ENCODE results near the gene GABRR2.

The GABRR2 gene

GRCh38 chr6:89290401-89291155, 24.5 kb downstream of the GABRR2 start:
- no peak for DNase-seq (ENCODE audit: low spot score)

GRCh38 chr6:89289710-89290109, 25.4 kb downstream of the GABRR2 start:
- DNase-seq (ENCODE audit: low spot score) = no peak

- no peak for DNase-seq (ENCODE audit: low spot score)
Measured at GRCh38 chr6:89287351-89288028, 27.6 kb downstream of the GABRR2 start.

- no peak for DNase-seq (ENCODE audit: low spot score)
Measured at GRCh38 chr6:89286516-89286915, 28.6 kb downstream of the GABRR2 start.

GRCh38 chr6:89284963-89285735, 29.9 kb downstream of the GABRR2 start:
- DNase-seq (ENCODE audit: low spot score) = no peak

GRCh38 chr6:89284081-89284480, 31.0 kb downstream of the GABRR2 start:
- DNase-seq (ENCODE audit: low spot score) = no peak

GRCh38 chr6:89282749-89283148, 32.4 kb downstream of the GABRR2 start:
- no peak for DNase-seq (ENCODE audit: low spot score)

GRCh38 chr6:89281779-89282246, 33.3 kb downstream of the GABRR2 start:
- DNase-seq (ENCODE audit: low spot score) = peak; percentile 93

GRCh38 chr6:89278956-89279355, 36.1 kb downstream of the GABRR2 start:
- no peak for DNase-seq (ENCODE audit: low spot score)

- DNase-seq (ENCODE audit: low spot score) = no peak
Measured at GRCh38 chr6:89275900-89276299, 39.2 kb downstream of the GABRR2 start.

- no peak for DNase-seq (ENCODE audit: low spot score)
Measured at GRCh38 chr6:89273816-89274215, 41.3 kb downstream of the GABRR2 start.

- DNase-seq (ENCODE audit: low spot score) = no peak
Measured at GRCh38 chr6:89272596-89272995, 42.5 kb downstream of the GABRR2 start.

GRCh38 chr6:89270951-89271721, 44.0 kb downstream of the GABRR2 start:
- DNase-seq (ENCODE audit: low spot score) = no peak

- no peak for DNase-seq (ENCODE audit: low spot score)
Measured at GRCh38 chr6:89269981-89270380, 45.1 kb downstream of the GABRR2 start.

GRCh38 chr6:89269252-89269651, 45.8 kb downstream of the GABRR2 start:
- DNase-seq (ENCODE audit: low spot score) = no peak

- no peak for DNase-seq (ENCODE audit: low spot score)
Measured at GRCh38 chr6:89268776-89269175, 46.3 kb downstream of the GABRR2 start.

GRCh38 chr6:89267918-89268317, 47.2 kb downstream of the GABRR2 start:
- DNase-seq (ENCODE audit: low spot score) = no peak

- DNase-seq (ENCODE audit: low spot score) = no peak
Measured at GRCh38 chr6:89264296-89264695, 50.8 kb downstream of the GABRR2 start.

- DNase-seq (ENCODE audit: low spot score) = no peak
Measured at GRCh38 chr6:89260832-89261231, 54.3 kb downstream of the GABRR2 start.

GRCh38 chr6:89260310-89260709, 54.8 kb downstream of the GABRR2 start:
- DNase-seq (ENCODE audit: low spot score) = peak; percentile 32

- no peak for DNase-seq (ENCODE audit: low spot score)
Measured at GRCh38 chr6:89258912-89259311, 56.2 kb downstream of the GABRR2 start.

GRCh38 chr6:89257781-89258180, 57.3 kb downstream of the GABRR2 start:
- no peak for DNase-seq (ENCODE audit: low spot score)

Measured in iPS-NIHi11 (cell line).